GM10266 (cell line): ENCODE data around the gene NLRP13.

Experiments
- DNase-seq: peaks from one replicate; pipeline ENCODE4 v3.0.0; 2012; ENCODE audit errors: extremely low spot score
- TF ChIP-seq, protein P1 (sequence below): IDR thresholded peaks from 2 replicates; pipeline ENCODE4 v1.5.1; 2012; ENCODE audit warnings: mild to moderate bottlenecking, low read depth; ENCODE audit not compliant: control insufficient read depth, insufficient read depth; ENCODE audit errors: missing control alignments

NLRP13 gene

DNA sequence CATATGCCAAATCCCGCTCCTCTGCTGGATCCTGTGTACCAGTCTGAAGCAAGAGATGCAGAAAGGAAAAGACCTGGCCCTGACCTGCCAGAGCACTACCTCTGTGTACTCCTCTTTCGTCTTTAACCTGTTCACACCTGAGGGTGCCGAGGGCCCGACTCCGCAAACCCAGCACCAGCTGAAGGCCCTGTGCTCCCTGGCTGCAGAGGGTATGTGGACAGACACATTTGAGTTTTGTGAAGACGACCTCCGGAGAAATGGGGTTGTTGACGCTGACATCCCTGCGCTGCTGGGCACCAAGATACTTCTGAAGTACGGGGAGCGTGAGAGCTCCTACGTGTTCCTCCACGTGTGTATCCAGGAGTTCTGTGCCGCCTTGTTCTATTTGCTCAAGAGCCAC, 73.7 kb downstream of the NLRP13 start:
- TF ChIP-seq, protein P1, sequence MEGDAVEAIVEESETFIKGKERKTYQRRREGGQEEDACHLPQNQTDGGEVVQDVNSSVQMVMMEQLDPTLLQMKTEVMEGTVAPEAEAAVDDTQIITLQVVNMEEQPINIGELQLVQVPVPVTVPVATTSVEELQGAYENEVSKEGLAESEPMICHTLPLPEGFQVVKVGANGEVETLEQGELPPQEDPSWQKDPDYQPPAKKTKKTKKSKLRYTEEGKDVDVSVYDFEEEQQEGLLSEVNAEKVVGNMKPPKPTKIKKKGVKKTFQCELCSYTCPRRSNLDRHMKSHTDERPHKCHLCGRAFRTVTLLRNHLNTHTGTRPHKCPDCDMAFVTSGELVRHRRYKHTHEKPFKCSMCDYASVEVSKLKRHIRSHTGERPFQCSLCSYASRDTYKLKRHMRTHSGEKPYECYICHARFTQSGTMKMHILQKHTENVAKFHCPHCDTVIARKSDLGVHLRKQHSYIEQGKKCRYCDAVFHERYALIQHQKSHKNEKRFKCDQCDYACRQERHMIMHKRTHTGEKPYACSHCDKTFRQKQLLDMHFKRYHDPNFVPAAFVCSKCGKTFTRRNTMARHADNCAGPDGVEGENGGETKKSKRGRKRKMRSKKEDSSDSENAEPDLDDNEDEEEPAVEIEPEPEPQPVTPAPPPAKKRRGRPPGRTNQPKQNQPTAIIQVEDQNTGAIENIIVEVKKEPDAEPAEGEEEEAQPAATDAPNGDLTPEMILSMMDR = no peak
- DNase-seq = no peak

DNA sequence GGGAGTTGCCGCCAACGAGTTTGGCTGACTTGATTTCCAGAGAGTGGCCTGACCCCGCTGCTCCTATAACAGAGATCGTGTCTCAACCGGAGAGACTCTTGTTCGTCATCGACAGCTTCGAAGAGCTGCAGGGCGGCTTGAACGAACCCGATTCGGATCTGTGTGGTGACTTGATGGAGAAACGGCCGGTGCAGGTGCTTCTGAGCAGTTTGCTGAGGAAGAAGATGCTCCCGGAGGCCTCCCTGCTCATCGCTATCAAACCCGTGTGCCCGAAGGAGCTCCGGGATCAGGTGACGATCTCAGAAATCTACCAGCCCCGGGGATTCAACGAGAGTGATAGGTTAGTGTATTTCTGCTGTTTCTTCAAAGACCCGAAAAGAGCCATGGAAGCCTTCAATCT, 74.2 kb downstream of the NLRP13 start:
- TF ChIP-seq, protein P1 = no peak
- no peak for DNase-seq

GRCh38 chr19:55857149-55857548, 75.0 kb downstream of the NLRP13 start:
- DNase-seq = no peak

DNA sequence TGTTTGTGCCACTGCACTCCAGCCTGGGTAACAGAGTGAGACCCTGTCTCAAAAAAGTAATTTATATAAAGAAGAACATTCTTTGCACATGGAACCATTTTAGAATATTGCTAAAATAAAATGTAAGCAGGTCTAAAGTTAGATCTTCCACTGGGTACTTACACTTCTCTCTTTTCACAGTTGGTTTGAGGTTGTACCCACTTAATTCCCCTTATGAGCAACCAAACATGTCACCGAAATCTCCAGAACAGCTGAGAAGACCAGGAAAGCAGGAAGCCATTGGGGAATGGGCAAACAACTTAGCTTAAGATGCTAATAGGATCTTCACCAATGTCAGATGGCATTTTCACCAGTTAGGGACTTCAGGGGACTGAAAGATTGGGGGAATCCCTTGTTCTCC, 77.0 kb downstream of the NLRP13 start:
- TF ChIP-seq, protein P1 = no peak
- no peak for DNase-seq

More at GRCh38 chr19:55857149-55857548, 75.0 kb downstream of the NLRP13 start:
- TF ChIP-seq, protein P1 = no peak
